Measurements from ENCODE around the gene ALKBH4. TPM values are rescaled to one million over a fixed set of nuclear protein-coding genes. Genes with fewer than 3 reads are reported as not detected.

Gene ALKBH4
- total RNA-seq, 2 experiments from 2014 or later = 9.4 to 10.4 TPM

DNA sequence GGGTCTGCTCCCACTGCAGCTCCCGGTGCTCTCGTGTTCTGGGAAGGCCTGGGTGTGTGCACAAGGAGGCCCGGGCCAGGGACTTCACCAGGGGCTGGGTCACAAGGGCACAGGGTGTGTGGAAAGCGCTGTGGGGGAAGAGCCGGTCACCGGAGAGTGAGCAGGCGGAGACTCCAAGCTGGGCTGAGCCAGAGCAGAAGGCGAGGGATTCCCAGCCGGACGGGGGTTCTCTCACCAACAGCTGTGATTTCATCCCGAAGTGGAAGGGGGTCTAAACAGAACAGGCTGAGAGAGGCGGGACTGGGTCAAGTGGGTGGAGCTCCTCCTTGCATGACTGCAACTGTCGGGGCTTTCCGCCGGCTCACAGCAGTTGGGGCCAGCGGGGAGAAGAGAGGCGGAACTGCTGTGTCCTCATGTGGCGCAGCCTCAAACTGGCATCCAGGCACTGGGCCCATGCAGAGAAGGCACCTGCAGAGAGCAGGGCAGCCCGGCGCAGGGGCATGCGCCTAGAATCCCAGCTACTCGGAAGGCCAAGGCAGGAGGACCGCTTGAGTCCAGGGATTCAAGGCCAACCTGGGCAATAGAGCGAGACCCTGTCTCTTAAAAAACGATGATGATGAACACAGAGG is 38.9 kb downstream of the ALKBH4 start:
- ChIA-PET CTCF (interaction anchor here (0.6 to 3.8 kb wide), 7 partner anchors 8 to 1239 kb away, joined by 3 to 26 read pairs (median 5); no protein-coding TSS in a partner anchor), POLR2A (interaction anchor here (0.6 to 4.6 kb wide), 12 partner anchors 10 to 41 kb away, joined by 3 to 226 read pairs (median 7); partner anchors contain the start of gene PRKRIP1)
- H3K27ac Mint-ChIP-seq = peak overlapping the region; percentile 98
- H3K4me1 Mint-ChIP-seq = peaks cover 68% of the 10 kb centered on the region
- H3K4me3 Mint-ChIP-seq = peak overlapping the region; percentile 78
- peaks cover 49% of the 10 kb centered on the region for H3K36me3 Mint-ChIP-seq (ENCODE audit: low read depth)
- peak; percentile 88 for DNase-seq
- no peaks in the 10 kb centered on the region for H3K9me3 Mint-ChIP-seq
- no peaks in the 10 kb centered on the region for H3K27me3 Mint-ChIP-seq

DNA sequence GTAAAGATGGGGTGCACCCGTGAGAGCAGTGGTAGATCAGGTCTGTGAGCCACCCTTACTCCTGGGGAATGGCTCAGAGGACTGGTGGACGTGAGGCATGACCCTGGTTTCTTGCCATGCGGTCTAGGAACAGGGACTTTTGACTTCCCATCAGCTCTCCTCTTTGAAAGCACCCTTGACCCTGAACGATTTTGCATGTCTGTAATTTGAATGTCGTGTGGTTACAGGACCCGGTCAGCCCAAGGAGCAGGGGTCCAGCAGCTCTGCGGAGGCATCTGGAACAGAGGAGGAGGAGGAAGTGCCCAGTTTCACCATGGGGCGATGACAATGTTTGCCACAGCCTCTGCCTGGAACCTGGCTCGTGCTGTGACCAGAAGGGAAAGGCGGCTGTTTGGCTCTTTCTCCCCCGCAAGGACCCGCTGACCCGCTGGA is 39.9 kb downstream of the ALKBH4 start:
- DNase-seq = no peak
- ChIA-PET POLR2A (interaction anchor here (1.7 to 4.6 kb wide), 4 partner anchors 11 to 39 kb away, joined by 7 to 226 read pairs (median 25); partner anchors contain the start of gene PRKRIP1), CTCF (interaction anchor here (1.2 to 3.8 kb wide), 2 partner anchors 9 to 12 kb away, joined by 4 to 17 read pairs; no protein-coding TSS in a partner anchor)
- H3K27ac Mint-ChIP-seq = peak overlapping the region; percentile 98
- H3K36me3 Mint-ChIP-seq (ENCODE audit: low read depth) = peaks cover 56% of the 10 kb centered on the region
- no peaks in the 10 kb centered on the region for H3K27me3 Mint-ChIP-seq
- no peaks in the 10 kb centered on the region for H3K9me3 Mint-ChIP-seq
- peaks cover 68% of the 10 kb centered on the region for H3K4me1 Mint-ChIP-seq
- no peak overlapping the region for H3K4me3 Mint-ChIP-seq

DNA sequence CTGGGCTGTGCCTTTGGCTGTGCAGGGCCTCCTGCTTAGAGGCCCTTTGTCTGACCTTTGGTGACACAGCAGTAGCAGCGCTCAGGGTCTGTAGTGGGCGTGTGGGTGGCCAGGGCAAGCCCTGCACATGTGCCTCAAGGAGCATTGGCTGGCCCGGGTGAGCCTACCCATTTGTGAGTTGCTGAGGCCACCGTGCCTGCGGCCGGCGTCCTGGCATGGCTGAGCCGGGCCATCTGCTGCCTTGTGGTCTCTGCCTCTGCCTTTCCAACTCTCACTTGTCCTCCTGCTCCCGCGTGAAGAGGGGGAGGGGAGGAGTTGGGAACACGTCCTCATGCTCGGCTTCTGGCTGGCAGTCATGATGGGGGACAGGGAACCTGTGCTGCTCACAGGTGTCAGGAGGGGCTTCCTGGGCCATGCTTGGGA is 40.5 kb downstream of the ALKBH4 start:
- no peaks in the 10 kb centered on the region for H3K9me3 Mint-ChIP-seq
- no peak for DNase-seq
- H3K4me3 Mint-ChIP-seq = no peak overlapping the region
- H3K36me3 Mint-ChIP-seq (ENCODE audit: low read depth) = peaks cover 56% of the 10 kb centered on the region
- ChIA-PET CTCF (interaction anchor here (1.0 to 1.2 kb wide), 2 partner anchors 9 to 21 kb away, joined by 4 read pairs; no protein-coding TSS in a partner anchor), POLR2A (interaction anchor here (1.0 to 4.6 kb wide), 3 partner anchors 11 to 43 kb away, joined by 3 to 226 read pairs (median 32); no protein-coding TSS in a partner anchor)
- no peaks in the 10 kb centered on the region for H3K27me3 Mint-ChIP-seq
- peak overlapping the region; percentile 98 for H3K27ac Mint-ChIP-seq
- H3K4me1 Mint-ChIP-seq = peaks cover 65% of the 10 kb centered on the region

DNA sequence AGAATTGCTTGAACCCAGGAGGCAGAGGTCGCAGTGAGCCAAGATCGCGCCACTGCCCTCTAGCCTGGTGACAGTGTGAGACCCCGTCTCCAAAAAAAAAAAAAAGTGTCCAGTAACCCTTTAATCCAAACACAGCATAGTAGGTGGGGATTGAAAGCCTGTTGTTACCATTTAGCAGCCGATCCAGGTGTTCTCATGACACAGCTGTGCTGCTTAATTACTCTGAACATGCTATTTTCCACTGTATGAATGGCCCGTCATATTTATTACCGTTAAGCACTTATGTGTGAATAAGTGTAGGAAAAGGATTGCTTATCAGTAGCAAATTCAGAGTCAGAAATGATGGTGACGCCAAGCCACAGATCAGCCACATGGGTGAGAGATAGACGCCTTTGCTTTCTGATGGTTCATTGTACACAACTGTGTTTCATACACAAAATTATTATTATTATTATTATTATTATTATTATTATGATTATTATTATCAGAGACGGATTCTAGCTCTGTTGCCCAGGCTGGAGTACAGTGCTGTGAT is 42.9 kb downstream of the ALKBH4 start:
- ChIA-PET POLR2A (no interaction called here), CTCF (no interaction called here)
- Mint-ChIP-seq H3K4me1 (peaks cover 66% of the 10 kb centered on the region), H3K27ac (no peak overlapping the region), H3K4me3 (no peak overlapping the region), H3K27me3 (no peaks in the 10 kb centered on the region), H3K9me3 (no peaks in the 10 kb centered on the region), H3K36me3 (ENCODE audit: low read depth) (peaks cover 62% of the 10 kb centered on the region)
- no peak for DNase-seq

DNA sequence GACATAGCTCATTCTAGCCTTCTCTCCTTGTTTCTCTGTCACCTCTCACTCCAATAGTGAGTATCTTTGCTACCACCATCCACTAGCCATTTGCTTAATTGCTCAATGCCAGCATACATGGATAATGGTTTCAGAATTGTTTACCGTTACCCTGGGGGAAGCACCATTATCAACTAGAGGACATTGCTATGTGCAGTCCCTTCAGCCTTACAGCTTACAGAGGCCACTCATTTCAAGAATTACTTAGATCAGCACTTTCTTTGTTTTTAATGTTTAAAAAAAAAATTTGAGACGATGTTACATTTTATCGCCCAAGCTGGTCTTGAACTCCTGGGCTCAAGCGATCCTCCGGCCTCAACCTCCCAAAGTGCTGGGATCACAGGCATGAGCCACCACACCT is 46.1 kb downstream of the ALKBH4 start:
- no peak for DNase-seq
- ChIA-PET CTCF (interaction anchor here (7.2 kb wide), 1 partner anchor 14 kb away, joined by 57 read pairs; no protein-coding TSS in a partner anchor), POLR2A (interaction anchor here (1.0 kb wide), 1 partner anchor 15 kb away, joined by 5 read pairs; the partner anchor contains the start of gene ORAI2)
- Mint-ChIP-seq H3K4me1 (peaks cover 68% of the 10 kb centered on the region), H3K27ac (peak overlapping the region; percentile 68), H3K27me3 (no peaks in the 10 kb centered on the region), H3K9me3 (no peaks in the 10 kb centered on the region), H3K36me3 (ENCODE audit: low read depth) (peaks cover 58% of the 10 kb centered on the region), H3K4me3 (no peak overlapping the region)

DNA sequence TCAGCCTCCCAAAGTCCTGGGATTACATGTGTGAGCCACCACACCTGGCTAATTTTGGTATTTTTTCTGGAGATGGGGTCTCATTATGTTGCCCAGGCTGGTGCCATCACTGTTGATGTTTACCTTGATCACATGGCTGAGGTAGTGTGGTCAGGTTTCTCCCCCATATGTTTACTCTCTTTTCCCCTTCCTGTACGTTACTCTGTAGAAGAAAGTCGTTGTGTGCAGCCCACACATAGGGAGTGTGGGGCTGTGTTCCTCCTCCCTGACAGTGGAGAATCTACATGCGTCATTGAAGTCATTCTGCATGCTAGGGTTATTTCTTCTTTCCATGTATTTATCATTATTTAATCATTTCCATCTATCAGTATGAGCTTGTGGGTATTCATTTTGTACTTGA is 47.6 kb downstream of the ALKBH4 start:
- H3K27ac Mint-ChIP-seq = peak overlapping the region; percentile 99
- DNase-seq = no peak
- ChIA-PET CTCF (interaction anchor here (0.9 to 7.2 kb wide), 3 partner anchors 9 to 49 kb away, joined by 5 to 57 read pairs (median 26); no protein-coding TSS in a partner anchor), POLR2A (interaction anchor here (3.1 to 9.6 kb wide), 2 partner anchors 9 to 21 kb away, joined by 19 to 226 read pairs; partner anchors contain the start of gene PRKRIP1)
- no peaks in the 10 kb centered on the region for H3K27me3 Mint-ChIP-seq
- no peak overlapping the region for H3K4me3 Mint-ChIP-seq
- peaks cover 59% of the 10 kb centered on the region for H3K36me3 Mint-ChIP-seq (ENCODE audit: low read depth)
- H3K4me1 Mint-ChIP-seq = peaks cover 75% of the 10 kb centered on the region
- H3K9me3 Mint-ChIP-seq = no peaks in the 10 kb centered on the region

DNA sequence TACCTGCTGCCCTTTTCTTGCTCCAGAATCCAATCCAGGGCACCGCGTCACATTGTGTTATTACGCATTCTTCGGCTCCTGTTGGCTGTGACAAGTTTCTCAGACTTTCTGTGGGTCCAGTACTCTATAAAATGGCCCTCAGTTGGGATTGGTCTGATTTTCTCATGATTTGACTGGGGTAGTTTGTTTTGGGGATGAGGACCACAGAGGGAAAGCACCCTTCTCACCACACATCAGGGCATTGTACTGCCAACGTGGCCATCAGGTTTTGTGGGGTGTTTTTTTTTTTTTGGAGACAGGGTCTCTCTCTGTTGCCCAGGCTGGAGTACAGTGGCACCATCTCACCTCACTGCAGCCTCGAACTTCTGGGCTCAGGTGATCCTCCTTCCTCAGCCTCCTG is 48.3 kb downstream of the ALKBH4 start:
- H3K9me3 Mint-ChIP-seq = no peaks in the 10 kb centered on the region
- peak overlapping the region; percentile 69 for H3K4me3 Mint-ChIP-seq
- H3K4me1 Mint-ChIP-seq = peaks cover 73% of the 10 kb centered on the region
- peaks cover 62% of the 10 kb centered on the region for H3K36me3 Mint-ChIP-seq (ENCODE audit: low read depth)
- no peak for DNase-seq
- POLR2A ChIA-PET = interaction anchor here (0.8 to 9.6 kb wide), 7 partner anchors 10 to 55 kb away, joined by 3 to 226 read pairs (median 18); partner anchors contain the start of genes ALKBH4, LRWD1, ORAI2 and PRKRIP1
- H3K27me3 Mint-ChIP-seq = no peaks in the 10 kb centered on the region
- CTCF ChIA-PET = interaction anchor here (1.2 to 7.2 kb wide), 10 partner anchors 9 to 50 kb away, joined by 4 to 57 read pairs (median 7); partner anchors contain the start of gene ORAI2
- peak overlapping the region; percentile 99 for H3K27ac Mint-ChIP-seq

DNA sequence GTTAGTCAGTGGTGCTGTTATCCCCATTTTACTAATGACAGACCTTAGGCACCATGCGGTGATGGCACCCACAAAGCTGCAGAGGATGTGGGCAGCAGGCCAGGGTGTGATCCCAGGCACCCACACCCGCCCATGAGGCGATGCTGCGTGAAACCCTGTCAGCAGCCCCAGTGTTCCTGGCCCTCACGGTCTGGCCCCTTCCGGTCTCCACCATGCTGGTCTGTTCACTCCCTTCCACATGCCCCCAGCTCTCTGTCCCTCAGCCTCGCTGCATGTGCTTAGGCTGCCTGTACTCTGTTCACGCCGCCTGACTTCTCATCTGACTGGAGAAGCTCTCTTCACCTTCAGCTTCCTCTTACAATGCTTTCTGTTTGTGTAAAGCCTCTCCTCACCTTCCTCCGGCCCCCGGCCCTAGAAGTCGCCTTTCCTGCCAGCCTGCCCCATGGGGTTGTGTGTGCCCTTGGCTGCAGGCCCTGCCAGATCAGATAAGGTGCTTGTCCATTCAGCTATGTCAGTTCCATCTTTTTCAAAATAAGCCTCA is 48.9 kb downstream of the ALKBH4 start:
- ChIA-PET CTCF (interaction anchor here (0.7 to 7.2 kb wide), 11 partner anchors 8 to 51 kb away, joined by 4 to 57 read pairs (median 6); partner anchors contain the start of gene ORAI2), POLR2A (interaction anchor here (0.8 to 9.6 kb wide), 8 partner anchors 9 to 55 kb away, joined by 3 to 226 read pairs (median 12); partner anchors contain the start of genes ALKBH4, LRWD1, ORAI2 and PRKRIP1)
- Mint-ChIP-seq H3K4me3 (peak overlapping the region; percentile 69), H3K27me3 (no peaks in the 10 kb centered on the region), H3K4me1 (peaks cover 69% of the 10 kb centered on the region), H3K9me3 (no peaks in the 10 kb centered on the region), H3K36me3 (ENCODE audit: low read depth) (peaks cover 62% of the 10 kb centered on the region), H3K27ac (peak overlapping the region; percentile 99)
- DNase-seq = peak; percentile 88

DNA sequence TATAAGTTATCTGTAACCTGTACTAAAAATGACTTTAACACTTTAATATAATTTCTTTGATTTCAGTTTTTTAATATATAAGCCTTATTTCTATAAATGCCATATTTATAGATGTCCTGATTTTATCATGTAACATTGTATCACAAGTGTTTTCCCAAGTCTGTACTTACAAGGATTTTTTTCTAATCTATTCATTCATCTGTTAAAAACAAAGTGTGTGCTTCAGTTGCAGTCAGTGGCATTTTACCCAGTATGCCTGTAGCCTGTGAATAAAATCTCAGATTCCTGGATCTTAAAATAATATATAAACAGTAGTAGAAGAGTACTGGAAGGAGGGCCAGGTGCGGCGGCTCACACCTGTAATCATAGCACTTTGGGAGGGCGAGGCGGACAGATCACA is 51.1 kb downstream of the ALKBH4 start:
- Mint-ChIP-seq H3K4me3 (no peak overlapping the region), H3K27ac (peak overlapping the region; percentile 10), H3K9me3 (no peaks in the 10 kb centered on the region), H3K4me1 (peaks cover 62% of the 10 kb centered on the region), H3K27me3 (no peaks in the 10 kb centered on the region), H3K36me3 (ENCODE audit: low read depth) (peaks cover 64% of the 10 kb centered on the region)
- DNase-seq = no peak
- CTCF ChIA-PET = interaction anchor here (1.3 to 7.2 kb wide), 7 partner anchors 9 to 53 kb away, joined by 3 to 57 read pairs (median 17); no protein-coding TSS in a partner anchor
- POLR2A ChIA-PET = interaction anchor here (3.3 to 9.6 kb wide), 3 partner anchors 13 to 51 kb away, joined by 18 to 226 read pairs (median 67); partner anchors contain the start of genes ALKBH4, LRWD1 and ORAI2

DNA sequence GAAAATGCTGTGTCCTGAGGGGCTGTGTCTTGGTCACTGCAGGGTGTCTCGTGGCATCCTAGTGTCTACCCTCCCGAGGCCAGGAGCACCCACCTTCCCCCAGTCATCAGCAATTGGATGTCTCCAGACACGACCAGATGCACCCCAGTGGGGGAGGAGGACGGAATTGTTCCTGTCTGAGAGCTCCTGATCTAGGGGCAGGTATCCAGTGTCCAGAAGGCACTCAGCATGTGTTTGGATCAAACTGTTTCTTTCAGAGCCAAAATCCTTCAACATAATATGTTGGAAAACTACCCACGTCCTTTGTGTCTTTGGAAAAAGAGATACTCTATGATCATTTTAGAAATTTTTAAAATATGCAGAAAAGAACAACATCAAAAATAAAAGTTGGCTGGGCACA is 51.6 kb downstream of the ALKBH4 start:
- no peak for DNase-seq
- Mint-ChIP-seq H3K36me3 (ENCODE audit: low read depth) (peaks cover 66% of the 10 kb centered on the region), H3K4me1 (peaks cover 62% of the 10 kb centered on the region), H3K27me3 (no peaks in the 10 kb centered on the region), H3K4me3 (no peak overlapping the region), H3K9me3 (no peaks in the 10 kb centered on the region), H3K27ac (no peak overlapping the region)
- ChIA-PET POLR2A (interaction anchor here (0.9 to 9.6 kb wide), 6 partner anchors 13 to 106 kb away, joined by 3 to 226 read pairs (median 12); partner anchors contain the start of genes ALKBH4, LRWD1 and ORAI2), CTCF (interaction anchor here (0.7 to 7.2 kb wide), 13 partner anchors 8 to 1559 kb away, joined by 3 to 57 read pairs (median 10); partner anchors contain the start of gene ORAI2)

DNA sequence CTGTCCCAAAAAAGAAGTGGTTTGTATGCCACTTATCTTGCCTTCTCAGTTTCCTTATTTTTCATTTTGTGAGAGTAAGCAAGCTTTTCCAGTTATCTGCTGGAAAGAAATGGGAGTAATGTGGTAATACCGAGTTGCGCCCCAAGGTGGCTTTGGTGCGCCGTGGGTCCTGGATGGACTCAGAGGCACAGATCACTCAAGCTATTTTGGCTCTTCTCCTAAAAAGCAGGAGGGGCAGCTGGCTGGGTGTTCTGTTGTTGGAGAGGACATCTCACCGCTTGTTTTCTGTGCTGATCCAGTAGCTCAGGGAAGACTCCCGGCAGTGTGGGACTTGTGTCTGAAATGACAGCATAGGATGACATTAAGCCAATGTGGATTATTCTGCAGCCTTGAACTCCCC is 52.1 kb downstream of the ALKBH4 start:
- DNase-seq = peak; percentile 51
- CTCF ChIA-PET = interaction anchor here (0.7 to 7.2 kb wide), 14 partner anchors 8 to 1559 kb away, joined by 3 to 57 read pairs (median 4); partner anchors contain the start of gene ORAI2
- POLR2A ChIA-PET = interaction anchor here (0.9 to 9.6 kb wide), 5 partner anchors 14 to 105 kb away, joined by 3 to 226 read pairs (median 5); partner anchors contain the start of gene ORAI2
- Mint-ChIP-seq H3K9me3 (no peaks in the 10 kb centered on the region), H3K4me1 (peaks cover 64% of the 10 kb centered on the region), H3K4me3 (no peak overlapping the region), H3K36me3 (ENCODE audit: low read depth) (peaks cover 71% of the 10 kb centered on the region), H3K27ac (no peak overlapping the region), H3K27me3 (no peaks in the 10 kb centered on the region)

DNA sequence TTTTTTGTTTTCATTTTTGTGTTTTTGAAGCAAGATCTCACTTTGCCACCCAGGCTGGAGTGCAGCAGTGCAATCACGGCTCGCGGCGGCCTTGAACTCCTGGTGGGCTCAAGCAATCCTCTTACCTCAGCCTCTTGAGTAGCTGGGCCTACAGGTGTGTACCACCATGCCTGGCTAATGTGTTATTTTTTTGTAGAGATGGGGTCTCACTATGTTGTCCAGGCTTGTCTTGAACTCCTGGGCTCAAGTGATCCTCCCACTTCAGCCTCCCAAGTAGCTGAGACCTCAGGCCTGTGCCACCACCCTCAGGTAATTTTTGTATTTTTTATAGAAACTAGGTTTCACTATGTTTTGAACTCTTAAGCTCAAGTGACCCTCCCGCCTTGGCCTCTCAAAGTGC is 53.7 kb downstream of the ALKBH4 start:
- no peaks in the 10 kb centered on the region for H3K27me3 Mint-ChIP-seq
- H3K27ac Mint-ChIP-seq = peak overlapping the region; percentile 61
- H3K4me3 Mint-ChIP-seq = no peak overlapping the region
- ChIA-PET CTCF (interaction anchor here (0.6 to 3.7 kb wide), 6 partner anchors 14 to 56 kb away, joined by 3 to 22 read pairs (median 5); partner anchors contain the start of gene ORAI2), POLR2A (interaction anchor here (0.9 to 9.6 kb wide), 3 partner anchors 15 to 46 kb away, joined by 3 to 226 read pairs (median 4); partner anchors contain the start of gene ORAI2)
- no peak for DNase-seq
- H3K36me3 Mint-ChIP-seq (ENCODE audit: low read depth) = peaks cover 71% of the 10 kb centered on the region
- no peaks in the 10 kb centered on the region for H3K9me3 Mint-ChIP-seq
- peaks cover 48% of the 10 kb centered on the region for H3K4me1 Mint-ChIP-seq

Measured in activated CD4-positive, alpha-beta memory T cell treated with anti-CD3 and anti-CD28 coated beads, Interleukin-2, amount 10 ng/mL, durations not matched to agents 7 days and 5 days (primary cell).